ENCODE data around the gene CFAP61. TPM values are rescaled to one million over a fixed set of nuclear protein-coding genes. Genes with fewer than 3 reads are reported as not detected.

CFAP61 gene
- total and polyA plus RNA-seq, 7 donors, result 8.3 to 59.4 (median 24.5) TPM

- peak in 1 of 4 donors; percentile 19 for ATAC-seq
- 68 to 78% (median 71%) methylated on average over 6 of the region's 6 CpGs for WGBS, 3 donors
Observed at GRCh38 chr20:20060234-20060998, 8.1 kb downstream of the CFAP61 start.

GRCh38 chr20:20063941-20064702 lies 11.8 kb downstream of the CFAP61 start:
- H3K27me3 ChIP-seq (ENCODE audit: insufficient read depth in 3 of 3, low read length in 2 of 3), result no peaks in the 10 kb centered on the region
- H3K4me3 ChIP-seq, result no peak overlapping the region
- 66 to 68% (median 68%) methylated on average over 12 of the region's 12 CpGs for WGBS, 3 donors
- no peaks in the 10 kb centered on the region for H3K4me1 ChIP-seq
- no peak for DNase-seq
- peak in 1 of 4 donors; percentile 69 for ATAC-seq
- H3K9me3 ChIP-seq, result no peaks in the 10 kb centered on the region
- no peak for TF ChIP-seq CTCF (IDR thresholded peaks at IDR 0.05)
- no peaks in the 10 kb centered on the region for H3K36me3 ChIP-seq (ENCODE audit: insufficient read depth in 1 of 2, low read depth in 1 of 2)
- intact Hi-C loops (cut with DNase I), result no loop called here
- no peak overlapping the region for H3K27ac ChIP-seq

More at GRCh38 chr20:20060234-20060998, 8.1 kb downstream of the CFAP61 start:
- Histone ChIP-seq H3K36me3 (ENCODE audit: insufficient read depth in 1 of 2, low read depth in 1 of 2) (no peaks in the 10 kb centered on the region), H3K27me3 (ENCODE audit: insufficient read depth in 3 of 3, low read length in 2 of 3) (peaks cover 0 to 2% (median 0%) of the 10 kb centered on the region in 3 donors), H3K4me3 (no peak overlapping the region), H3K4me1 (no peaks in the 10 kb centered on the region), H3K27ac (no peak overlapping the region), H3K9me3 (no peaks in the 10 kb centered on the region)
- no peak for TF ChIP-seq CTCF (IDR thresholded peaks at IDR 0.05)
- intact Hi-C loops (cut with DNase I), result no loop called here
- no peak for DNase-seq

GRCh38 chr20:20065361-20065760 lies 13.0 kb downstream of the CFAP61 start:
- Histone ChIP-seq H3K27ac (no peak overlapping the region), H3K36me3 (ENCODE audit: insufficient read depth in 1 of 2, low read depth in 1 of 2) (no peaks in the 10 kb centered on the region), H3K4me1 (no peaks in the 10 kb centered on the region), H3K4me3 (no peak overlapping the region), H3K27me3 (ENCODE audit: insufficient read depth in 3 of 3, low read length in 2 of 3) (no peaks in the 10 kb centered on the region), H3K9me3 (no peaks in the 10 kb centered on the region)
- DNase-seq, result no peak
- 54 to 69% (median 65%) methylated on average over 1 of the region's 1 CpG for WGBS, 3 donors
- TF ChIP-seq CTCF (IDR thresholded peaks at IDR 0.05), result no peak
- intact Hi-C loops (cut with DNase I), result no loop called here
- ATAC-seq, result no peak

- no peaks in the 10 kb centered on the region for H3K27me3 ChIP-seq (ENCODE audit: insufficient read depth in 3 of 3, low read length in 2 of 3)
- no peak overlapping the region for H3K4me3 ChIP-seq
- ATAC-seq (peak; percentile 12 to 46 (median 38)), DNase-seq (no peak)
- H3K36me3 ChIP-seq (ENCODE audit: insufficient read depth in 1 of 2, low read depth in 1 of 2), result no peaks in the 10 kb centered on the region
- no peaks in the 10 kb centered on the region for H3K9me3 ChIP-seq
- no peak for TF ChIP-seq CTCF (IDR thresholded peaks at IDR 0.05)
- WGBS, 3 donors, result 18 to 21% (median 20%) methylated on average over 10 of the region's 10 CpGs
- intact Hi-C loops (cut with DNase I), result no loop called here
- peak overlapping the region; percentile 82 for H3K27ac ChIP-seq
- H3K4me1 ChIP-seq, result peaks cover 43% of the 10 kb centered on the region
Observed at GRCh38 chr20:20070871-20071726, 18.8 kb downstream of the CFAP61 start.

All from psoas muscle (tissue), 8 donors.